Inflammatory macrophage treated with lipopolysaccharide for 1 hour (primary cell): Measurements from ENCODE around the gene SLC30A2.
"Not testable (repeated sequence)": the region's sequence is repeated elsewhere in the genome, so short reads cannot be mapped to it uniquely, and the experiment has no call there.

Experiments used
- DNase-seq, 2 donors: peaks; one replicate each; pipeline ENCODE4 v3.0.0-alpha.2; 2020 to 2022

SLC30A2 gene, protein sequence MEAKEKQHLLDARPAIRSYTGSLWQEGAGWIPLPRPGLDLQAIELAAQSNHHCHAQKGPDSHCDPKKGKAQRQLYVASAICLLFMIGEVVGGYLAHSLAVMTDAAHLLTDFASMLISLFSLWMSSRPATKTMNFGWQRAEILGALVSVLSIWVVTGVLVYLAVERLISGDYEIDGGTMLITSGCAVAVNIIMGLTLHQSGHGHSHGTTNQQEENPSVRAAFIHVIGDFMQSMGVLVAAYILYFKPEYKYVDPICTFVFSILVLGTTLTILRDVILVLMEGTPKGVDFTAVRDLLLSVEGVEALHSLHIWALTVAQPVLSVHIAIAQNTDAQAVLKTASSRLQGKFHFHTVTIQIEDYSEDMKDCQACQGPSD

DNA sequence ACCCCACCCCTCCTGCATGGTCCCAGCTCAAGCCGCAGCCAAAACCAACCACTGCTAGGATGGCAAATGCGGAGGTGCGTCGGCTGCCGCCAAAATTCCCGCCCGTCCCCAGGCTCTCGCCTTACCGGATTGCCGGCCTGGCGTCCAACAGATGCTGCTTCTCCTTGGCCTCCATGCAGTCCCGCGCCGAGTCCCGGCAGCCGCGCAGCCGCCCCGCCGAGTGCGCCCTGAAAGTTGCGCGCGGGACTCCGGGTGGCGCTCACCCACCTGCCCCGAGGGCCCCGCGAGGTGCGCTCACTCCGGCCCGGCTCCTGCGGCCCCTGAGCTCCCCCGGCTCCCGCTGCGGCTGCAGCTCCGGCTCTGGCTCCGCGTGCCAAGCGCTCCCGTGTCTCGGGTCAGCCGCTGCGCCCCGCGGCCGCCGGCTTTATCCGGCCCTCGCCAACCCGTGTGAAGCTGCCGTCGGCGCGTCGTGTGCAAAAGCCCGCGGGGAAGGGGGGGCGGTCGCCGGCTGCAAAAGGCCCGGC is at the start of gene SLC30A2:
SLC30A2 (minus strand) TSS at position 397 of the 524 bp plus-strand sequence; CDS start at position 175, 222 bp downstream.
- DNase-seq: no peak

- no peak for DNase-seq
Observed at GRCh38 chr1:26094677-26095383, 48.9 kb upstream of the SLC30A2 start.

GRCh38 chr1:26094076-26094669 is 48.3 kb upstream of the SLC30A2 start:
- no peak for DNase-seq

DNA sequence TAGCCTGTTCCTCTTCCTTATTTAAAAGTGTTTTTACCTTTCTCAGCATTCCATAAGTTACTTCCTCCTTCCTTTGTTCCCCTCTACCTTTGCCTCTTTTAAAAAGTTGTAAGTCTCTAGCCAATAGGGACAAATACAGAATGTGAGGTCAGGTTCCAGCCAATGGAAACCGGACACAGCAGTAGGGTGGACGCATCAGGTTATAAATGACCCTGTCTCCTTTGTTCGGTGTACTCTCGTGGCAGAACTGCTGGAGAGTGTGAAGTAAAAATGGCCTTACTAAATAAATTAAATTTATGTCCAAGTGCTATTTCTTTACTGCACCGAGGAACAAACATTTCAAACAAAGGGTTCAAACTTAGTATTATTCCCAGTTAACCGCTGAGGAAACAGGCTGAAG is 47.7 kb upstream of the SLC30A2 start:
- not testable (repeated sequence) for DNase-seq

GRCh38 chr1:26092422-26092821 is 46.5 kb upstream of the SLC30A2 start:
- no peak for DNase-seq

DNA sequence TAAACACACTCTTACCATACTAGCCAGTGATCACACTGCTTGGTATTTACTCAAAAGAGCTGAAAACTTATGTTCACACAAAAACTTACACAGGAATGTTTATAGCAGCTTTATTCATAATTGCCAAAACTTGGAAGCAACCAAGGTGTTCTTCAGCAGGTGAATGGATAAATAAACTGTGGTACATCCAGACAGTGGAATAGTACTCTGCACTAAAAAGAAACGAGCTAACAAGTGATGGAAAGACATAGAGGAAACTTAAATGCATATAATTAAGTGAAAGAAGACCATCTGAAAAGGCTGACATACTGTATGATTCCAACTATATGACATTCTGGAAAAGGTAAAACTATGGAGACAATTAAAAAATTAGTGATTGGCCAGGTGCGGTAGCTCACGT is 45.0 kb upstream of the SLC30A2 start:
- no peak for DNase-seq

DNA sequence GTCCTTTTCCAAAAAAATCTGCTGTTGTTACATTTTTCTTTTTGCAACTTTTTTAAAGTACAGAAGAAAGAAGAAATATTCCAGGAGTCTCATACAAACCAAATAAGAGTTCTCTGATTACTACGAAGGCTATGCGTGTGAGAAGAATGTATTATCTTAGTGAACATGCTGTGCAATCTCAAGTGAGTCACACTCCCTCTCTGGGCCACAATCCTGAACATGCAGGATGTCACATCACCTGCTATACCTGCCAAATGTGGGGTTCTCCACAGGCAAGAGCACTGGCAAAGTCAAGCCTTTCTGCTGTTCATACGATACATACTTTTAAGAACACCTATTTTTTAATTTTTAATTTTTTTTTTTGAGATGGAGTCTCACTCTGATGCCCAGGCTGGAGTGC is 43.2 kb upstream of the SLC30A2 start:
- DNase-seq: no peak

DNA sequence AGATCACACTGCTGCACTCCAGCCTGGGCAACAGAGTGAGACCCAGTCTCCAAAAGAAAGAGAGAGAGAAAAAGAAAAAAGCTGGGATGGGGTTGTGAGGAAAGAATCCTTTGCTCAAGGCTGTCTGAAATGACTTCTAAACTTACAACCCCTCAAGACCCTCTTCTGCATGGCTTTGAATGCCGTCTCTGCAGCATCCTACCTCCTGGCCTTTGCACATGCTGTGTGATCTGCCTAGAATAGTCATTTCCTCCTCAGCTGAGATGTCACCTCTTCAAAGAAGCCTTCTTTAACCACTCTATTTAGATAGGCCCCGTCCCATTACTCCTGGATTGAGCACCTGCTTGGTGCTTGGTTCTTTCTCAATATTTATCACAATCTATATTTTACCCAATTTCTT is 38.9 kb upstream of the SLC30A2 start:
- DNase-seq: no peak

DNA sequence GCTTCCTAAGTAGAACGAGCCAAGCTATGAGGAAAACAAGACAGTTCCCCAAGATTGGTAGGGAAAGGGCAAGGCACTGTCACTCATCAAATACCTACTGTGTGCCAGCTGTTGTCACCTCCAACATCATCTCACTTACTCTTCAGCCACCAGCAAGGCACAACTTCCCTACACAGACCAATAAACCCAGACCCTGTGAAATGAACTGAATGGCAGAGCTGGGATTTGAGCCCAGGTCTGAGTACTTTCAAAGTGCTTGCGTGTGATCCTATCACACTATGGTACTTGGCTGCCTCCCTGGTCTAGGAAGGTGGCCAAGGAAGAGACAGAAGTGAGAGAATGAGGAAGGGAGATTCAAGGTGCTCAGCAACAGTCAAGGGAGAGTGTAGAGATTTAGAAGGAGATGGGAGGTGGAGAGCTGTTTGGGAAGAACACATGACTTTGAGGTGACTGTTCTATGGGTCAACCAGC is 38.2 kb upstream of the SLC30A2 start:
- no peak for DNase-seq

DNA sequence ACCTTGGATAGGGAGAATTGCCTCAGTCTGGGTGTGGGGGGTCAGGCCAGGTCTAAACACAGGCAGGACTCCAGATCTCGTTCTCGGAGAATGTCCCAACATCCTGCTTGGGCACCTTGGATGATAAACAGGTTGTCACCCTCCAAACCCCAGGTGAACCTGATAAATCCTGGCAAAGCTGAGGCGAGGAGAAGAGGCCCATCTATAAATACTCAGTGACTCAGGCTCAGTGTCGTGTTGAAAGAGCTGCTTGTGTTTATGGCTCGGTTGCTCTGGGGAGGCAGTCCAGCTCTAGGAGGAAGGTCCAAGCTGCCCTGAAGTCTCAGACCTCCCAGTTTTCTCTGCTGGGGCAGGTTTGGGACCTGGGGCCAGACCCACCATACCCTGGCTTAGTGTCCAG is 37.3 kb upstream of the SLC30A2 start:
- DNase-seq: no peak

GRCh38 chr1:26082020-26082350 is 36.1 kb upstream of the SLC30A2 start:
- DNase-seq: no peak

DNA sequence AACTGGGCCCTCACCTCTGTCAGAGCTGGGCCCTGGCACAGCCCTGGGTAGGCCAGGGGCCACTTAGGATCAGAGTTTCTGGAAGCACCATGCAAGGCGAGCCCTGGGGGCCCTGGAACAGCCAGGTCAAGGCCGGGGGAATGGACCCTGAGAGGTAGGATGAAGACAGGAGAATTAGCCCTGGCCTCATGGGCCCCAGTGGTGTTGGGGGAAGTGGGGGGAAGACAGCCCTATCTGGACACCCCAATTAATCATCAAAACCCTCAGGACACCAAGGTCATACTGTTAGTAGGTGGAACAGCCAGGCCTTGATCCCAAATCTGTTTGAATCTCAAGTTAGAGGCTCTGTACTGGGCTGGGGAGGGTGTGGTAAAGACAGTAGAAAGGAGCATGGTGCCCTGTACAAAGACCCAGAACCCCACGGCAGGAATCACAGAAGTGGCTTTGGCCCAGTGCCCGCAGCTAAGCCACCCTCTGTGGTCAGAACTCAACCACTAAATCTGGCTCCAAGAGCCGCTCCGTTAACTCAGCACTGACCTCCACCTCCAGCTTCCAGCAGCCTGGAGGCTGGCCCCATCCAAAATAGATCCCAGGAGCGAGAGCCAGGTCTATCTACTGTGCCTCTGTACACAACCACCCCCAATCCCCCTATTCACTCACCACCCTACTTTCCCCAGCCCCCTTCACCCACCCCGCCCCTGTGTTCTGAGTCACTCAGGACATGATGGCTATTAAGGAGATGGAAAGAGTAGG is 35.5 kb upstream of the SLC30A2 start:
- DNase-seq: no peak

DNA sequence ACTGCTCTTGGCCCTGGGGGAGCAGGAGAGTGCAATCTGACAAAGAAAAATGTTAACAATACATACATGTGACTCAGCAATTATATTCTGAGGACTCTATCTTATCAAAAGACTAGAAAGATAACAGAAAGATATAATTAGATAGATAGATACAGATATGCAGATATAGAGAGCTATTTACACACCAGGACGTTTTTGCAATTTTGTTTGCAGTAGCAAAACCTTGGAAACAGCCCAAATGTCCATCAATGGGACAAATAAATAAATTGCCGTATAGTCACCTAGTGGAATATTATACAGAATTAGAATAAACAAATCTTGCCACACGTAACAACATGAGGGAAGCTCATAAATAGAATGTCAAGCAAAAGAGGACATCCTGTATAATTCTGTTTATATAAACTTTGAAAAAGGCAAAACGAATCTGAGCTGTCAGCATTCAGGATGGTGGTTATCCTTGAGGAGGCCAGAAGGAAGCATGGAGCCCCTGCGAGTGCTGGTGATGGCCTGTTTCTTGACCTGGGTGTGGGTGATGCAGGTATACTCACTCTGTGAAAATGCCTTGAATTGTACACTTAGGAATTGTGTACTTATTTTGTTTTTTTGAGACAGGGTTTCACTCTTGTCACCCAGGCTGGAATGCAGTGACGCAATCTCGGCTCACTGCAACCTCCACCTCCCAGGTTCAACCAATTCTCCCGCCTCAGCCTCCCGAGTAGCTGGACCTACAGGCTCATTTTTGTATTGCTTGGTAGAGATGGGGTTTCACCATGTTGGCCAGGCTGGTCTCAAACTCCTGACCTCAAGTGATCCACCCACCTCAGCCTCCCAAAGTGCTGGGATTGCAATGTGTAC is 34.3 kb upstream of the SLC30A2 start:
- DNase-seq: no peak

DNA sequence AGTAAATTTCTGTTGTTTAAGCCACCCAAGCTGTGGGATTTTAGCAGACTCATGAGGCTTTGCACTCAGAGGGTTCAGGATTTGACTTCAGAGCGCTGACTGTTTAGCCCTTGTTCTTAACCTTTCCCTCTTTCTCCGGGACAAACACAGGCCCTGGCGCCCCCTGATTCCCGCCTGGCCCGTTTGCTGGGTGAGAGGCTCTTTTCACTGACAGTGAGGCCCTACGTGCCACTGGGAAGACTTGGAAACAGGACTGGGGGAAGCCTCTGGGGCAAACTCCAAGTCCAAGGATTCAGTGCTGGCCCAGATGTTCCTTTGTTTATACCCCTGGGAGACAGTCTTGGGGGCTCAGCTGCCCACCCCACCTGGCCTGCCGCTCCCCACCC is 33.3 kb upstream of the SLC30A2 start:
- no peak for DNase-seq

DNA sequence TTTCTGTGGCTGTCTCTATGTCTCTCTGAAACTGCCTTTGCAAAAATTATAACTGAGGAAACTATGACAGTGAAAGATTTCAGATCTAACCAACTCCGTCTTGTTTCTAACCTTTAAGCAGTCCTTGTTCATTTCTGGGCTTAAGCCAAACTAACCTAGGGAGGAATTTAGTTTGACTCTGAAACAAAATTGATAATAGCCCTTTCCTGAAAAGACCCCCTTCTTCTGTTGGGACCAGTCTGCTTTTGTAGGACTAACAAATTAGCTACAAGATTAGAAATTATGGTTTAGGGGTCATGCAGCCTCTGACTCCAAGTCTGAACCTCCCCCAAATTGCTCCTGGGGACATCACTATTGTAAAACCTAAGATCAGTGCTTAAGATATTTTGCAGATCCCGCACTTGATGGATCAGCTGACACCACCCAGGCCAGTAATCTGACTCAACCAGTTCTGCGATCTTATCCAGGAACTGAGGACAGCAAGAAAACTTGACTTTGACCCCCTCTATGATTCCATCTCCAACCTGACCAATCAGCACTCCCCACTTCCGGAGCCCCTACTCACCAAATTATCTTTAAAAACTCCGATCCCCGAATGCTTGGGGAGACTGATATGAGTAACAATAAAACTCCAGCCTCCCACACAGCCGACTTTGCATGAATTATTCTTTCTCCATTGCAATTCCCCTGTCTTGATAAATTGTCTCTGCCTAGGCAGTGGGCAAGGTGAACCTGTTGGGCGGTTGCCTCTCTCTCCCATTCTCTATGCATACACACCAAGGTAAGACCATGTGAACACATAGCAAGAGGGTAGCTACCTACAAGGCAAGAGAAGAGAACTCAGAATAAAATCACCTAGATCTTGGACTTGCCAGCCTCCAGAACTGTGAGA is 32.6 kb upstream of the SLC30A2 start:
- no peak for DNase-seq

DNA sequence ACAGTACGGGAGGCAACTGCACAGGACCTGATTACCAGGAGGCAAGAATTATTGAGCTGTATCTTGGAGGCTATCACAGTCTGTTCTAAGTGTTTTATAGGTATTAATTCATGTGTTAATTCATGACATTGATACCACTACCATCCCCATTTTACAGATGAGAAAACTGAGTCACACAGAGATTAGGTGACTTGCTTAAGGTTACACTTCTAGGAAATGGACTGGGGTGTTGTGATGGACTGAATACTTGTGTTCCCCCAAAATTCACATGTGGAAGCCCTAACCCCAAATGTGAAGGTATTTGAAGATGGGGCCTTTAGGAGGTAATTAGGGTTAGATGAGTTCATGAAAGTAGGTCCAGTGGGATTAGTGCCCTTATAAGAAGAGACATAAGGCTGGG is 31.6 kb upstream of the SLC30A2 start:
- DNase-seq: no peak

GRCh38 chr1:26075421-26076144 is 29.7 kb upstream of the SLC30A2 start:
- DNase-seq: peak in 1 of 2 donors; percentile 27

DNA sequence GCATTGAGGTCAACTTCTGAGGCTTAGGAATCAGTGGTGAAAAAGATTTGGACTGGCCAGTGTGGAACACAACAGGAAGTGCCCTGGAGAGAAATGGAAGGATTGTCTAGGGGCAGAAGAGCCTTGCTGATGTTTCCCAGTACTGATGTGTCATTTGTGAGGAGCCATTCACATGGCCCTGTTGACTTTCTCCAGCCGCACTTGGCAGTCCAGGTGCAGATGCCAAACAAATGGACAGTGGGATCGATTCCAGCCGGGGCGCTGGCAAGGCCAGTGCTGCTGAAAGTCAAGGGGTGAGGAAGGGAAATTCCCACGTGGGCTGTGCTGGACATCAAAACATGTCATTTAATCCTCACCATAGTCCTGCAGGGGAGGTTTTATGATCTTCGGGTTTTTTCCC is 26.4 kb upstream of the SLC30A2 start:
- no peak for DNase-seq

DNA sequence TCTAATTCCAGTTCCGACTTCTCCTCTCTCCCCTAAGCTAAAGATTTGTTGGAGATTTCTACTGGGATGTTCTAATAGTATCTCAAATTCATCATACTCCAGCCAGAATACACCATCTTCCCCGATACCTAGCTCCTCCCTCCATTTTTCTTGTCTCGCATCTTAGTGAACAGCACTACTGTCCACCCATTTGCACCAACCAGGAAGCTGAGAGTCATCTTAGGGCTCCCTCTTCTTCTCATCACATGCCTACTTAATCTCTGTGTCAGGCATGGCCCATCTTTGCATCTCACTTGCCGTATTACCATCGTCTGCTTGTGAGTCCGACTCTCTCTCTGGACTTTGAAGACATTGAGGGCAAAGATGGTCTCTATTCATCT is 25.0 kb upstream of the SLC30A2 start:
- DNase-seq: no peak

DNA sequence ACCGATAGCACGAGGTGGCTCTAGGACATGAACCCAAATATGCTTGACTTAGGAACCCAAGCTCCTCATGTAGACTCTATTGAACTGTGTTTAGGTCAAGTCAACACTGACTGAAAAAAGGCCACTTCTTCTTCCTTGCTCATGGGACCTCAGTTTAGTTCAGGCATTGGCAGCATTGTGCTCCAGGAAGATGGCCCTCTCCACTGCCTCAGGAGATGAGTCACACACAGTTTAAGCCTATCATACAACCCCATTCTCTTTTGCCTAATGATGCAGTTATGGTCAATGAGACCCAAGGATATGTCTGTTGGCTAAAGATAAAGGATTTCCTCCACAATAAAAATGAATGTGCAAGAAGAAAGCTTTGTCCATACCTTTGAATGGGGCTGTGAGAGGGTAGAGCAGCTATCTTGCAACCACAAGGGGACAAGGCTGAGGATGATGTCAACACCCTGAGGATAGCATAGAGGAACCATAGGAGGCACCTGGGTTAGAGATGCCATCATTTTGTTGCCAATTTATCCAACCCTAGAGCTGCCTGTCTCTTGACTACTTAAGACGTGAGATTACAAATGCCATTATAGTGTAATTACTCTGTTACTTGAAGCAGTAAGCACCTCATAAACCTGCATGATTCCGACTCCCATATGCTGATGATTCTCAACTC is 24.5 kb upstream of the SLC30A2 start:
- DNase-seq: no peak
